A172 (cell line): ENCODE measurements around the gene YARS2. TPM values are rescaled to one million over a fixed set of nuclear protein-coding genes. Genes with fewer than 3 reads are reported as not detected.
"Not testable (repeated sequence)": the region's sequence is repeated elsewhere in the genome, so short reads cannot be mapped to it uniquely, and the experiment has no call there.

Experiments used
- DNase-seq: peaks from one replicate; pipeline ENCODE4 v3.0.0-alpha.2; 2015; ENCODE audit warnings: low spot score
- total RNA-seq: library from RNA; depleted of rRNA; stranded (reverse); fragments of >200 nt; shearing (Covaris generic); gene quantifications from 2 replicates; pipeline ENCODE4 v1.2.3, GENCODE V29; 2014

Gene YARS2
- total RNA-seq, 1 experiment from 2014 or later = 56.6 TPM

DNA sequence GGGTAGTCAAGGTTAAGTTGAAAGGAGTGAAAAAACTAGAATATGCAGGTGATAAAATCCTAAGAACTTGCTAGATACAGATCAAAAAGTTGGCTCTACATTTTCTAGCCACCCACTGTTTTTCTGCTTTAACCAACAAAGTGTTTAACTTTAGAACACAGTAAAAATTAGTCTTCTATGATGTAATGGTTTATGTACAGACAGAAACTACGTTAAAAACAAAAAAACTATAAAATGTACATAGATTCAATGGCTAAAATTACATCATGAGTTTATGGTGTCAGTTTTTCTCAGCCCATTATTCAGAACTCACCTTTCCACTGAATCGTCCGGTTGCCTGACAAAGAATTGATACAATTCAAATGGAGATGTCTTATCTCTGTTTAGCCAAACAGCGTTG is 2.1 kb downstream of the YARS2 start:
- DNase-seq = no peak

- no peak for DNase-seq
Observed at GRCh38 chr12:32743264-32743663, 12.4 kb downstream of the YARS2 start.

DNA sequence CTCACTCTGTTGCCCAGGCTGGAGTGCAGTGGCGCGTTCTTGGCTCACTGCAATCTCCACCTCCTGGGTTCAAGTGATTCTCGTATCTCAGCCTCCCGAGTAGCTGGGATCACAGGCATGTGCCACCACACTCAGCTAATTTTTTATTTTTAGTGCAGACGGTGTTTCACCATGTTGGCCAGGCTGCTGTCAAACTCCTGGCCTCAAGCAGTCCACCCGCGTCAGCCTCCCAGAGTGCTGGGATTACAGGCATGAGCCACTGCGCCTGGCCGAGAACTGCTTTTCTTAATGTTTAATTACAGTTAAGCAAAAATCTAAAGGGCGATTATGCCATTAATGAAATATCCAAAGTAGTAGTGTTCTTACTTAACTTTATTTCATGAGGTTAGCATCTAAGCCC is 13.6 kb downstream of the YARS2 start:
- DNase-seq = no peak

DNA sequence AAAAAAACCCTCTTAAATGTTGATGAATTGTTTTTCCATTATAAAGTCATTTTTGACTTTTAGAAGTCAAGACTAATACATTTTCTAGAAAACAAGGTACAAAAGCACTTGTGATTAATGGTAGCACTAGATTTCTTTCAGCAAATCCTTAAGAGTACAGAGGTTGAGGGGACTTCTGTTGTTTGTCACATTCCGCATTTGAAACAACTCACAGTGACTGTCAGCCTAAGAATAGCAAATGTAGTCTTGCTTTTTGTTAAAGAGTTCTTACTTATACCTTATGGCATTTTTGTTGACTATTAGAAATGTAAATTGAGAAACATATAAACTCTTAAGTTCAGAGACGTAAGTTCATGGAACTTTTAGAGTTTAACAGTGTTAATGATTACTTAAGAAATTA is 16.4 kb downstream of the YARS2 start:
- DNase-seq = no peak

GRCh38 chr12:32737715-32738114 is 18.0 kb downstream of the YARS2 start:
- no peak for DNase-seq

GRCh38 chr12:32736445-32736844 is 19.3 kb downstream of the YARS2 start:
- no peak for DNase-seq

- no peak for DNase-seq
Observed at GRCh38 chr12:32734952-32735351, 20.7 kb downstream of the YARS2 start.

DNA sequence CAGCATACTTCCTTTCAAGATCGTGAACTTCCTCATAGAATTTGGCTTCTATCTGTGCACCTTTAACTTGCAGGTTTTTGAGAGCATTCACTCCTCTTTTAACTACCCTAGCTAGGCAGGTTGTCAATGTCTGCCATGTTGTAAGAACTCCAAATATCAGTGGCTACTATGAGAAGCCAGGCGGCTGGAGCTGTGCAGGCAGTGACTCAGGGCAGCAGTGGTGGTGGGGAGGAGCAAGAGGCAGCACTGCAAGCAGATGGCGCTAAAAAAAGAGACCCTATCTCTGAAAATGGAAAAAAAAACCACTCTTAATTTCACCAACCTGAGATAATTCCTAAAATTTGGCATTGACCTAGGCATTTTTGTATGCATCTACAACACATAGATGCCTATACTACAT is 28.5 kb downstream of the YARS2 start:
- no peak for DNase-seq

GRCh38 chr12:32726286-32726685 is 29.4 kb downstream of the YARS2 start:
- DNase-seq = no peak

DNA sequence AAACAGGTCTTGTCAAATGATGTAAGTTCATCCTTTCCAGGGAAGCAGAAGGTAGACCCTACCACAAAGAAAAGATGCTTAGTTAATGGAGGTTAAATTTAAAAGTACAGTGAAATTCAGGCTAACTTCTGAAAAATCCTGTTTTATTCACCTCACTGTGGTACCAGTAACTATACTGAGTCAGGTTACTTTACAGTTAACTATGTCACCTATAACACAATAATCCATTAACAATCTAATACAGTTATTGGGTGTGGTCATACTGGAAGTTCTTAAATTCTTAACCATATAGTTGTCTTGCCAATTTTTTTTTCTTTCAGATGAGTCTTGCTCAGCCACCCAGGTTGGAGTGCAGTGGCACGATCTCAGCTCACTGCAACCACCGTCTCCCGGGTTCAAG is 30.4 kb downstream of the YARS2 start:
- not testable (repeated sequence) for DNase-seq

DNA sequence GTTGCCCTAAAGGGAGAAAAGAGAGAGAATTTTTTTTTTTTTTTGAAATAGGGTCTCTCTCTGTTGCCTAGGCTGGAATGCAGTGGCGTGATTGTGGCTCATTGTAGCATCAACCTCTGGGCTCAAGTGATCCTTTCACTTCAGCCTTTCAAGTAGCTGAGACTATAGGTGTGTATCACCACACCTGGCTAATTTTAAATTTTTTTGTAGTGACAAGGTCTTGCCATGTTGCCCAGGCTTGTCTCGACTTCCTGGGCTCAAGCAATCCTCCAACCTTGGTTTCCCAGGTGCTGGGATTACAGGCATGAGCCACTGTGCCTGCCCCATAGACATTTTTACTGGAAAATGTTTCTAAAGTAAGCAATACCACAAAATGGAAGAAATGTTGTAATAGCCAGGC is 36.8 kb downstream of the YARS2 start:
- DNase-seq = no peak

GRCh38 chr12:32714772-32715171 is 40.9 kb downstream of the YARS2 start:
- DNase-seq = no peak

DNA sequence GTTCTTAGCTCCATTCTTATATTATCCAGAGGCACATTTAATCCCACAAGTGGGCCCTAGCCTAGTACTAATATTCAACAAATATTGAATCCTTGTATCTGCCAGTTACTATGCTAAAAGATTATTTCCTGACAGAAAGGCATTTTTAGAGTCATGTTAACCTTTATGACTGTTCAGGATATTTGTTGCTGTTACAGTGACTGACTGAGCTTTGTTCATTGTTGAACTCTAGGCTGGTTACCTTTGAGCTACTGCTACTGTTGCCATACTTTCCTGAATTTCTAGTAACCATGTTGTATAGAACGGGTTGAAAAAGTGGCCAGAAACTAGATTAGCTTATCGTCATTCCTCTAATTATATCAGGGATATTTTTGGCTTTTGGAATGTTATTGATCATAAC is 46.8 kb downstream of the YARS2 start:
- DNase-seq = no peak

DNA sequence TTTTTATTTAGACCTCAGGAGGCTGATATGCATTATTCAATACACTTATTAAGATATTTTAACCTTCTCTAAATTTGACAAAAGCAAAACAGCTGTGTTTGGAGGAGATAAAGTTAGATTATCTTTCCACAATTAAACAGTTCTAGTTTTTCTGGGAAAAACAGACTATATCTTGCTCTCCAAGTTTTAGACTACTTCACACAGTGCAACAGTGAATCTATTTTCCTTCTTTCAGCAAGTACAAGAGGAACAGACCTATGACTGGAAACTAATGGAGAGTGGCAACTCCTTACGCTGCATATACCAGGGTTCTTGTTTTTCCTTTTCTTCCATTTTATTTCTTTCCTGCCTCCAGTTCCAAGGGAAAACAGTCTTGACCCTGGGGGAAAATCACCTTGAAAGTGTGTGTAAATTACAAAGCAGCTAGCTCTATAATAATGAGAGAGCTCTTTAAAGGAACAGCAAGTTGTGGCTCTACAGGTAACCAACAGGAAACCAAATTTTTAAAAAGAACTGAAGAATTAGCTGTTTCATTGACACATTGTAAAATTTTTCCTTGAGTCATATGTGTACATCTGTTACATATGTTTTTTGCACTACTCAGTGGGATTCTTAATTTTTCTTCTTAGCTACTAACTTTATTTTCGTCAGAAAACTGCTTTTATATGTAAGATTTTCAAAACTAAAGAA is 49.2 kb downstream of the YARS2 start:
- DNase-seq = no peak

GRCh38 chr12:32705783-32706182 is 49.9 kb downstream of the YARS2 start:
- DNase-seq = no peak

DNA sequence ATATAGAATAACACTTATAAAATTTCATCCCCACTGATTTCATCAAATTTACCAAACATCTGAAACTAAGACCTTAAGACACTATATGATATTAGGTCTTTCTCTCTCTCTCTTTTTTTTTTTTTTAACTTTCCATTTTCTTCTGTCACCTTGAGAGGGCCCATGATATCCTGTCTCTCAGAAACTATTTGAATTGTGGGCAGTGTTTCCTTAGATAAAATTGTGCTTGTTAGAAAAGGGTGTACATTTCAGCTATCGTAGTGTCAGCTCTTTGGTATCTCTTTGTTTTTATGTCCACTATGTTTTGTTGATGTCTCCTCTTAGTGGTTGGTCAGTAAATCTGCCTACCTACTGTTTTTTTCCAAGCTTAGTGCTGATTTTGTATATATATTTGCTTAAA is 52.8 kb downstream of the YARS2 start:
- DNase-seq = no peak

GRCh38 chr12:32702473-32702872 is 53.2 kb downstream of the YARS2 start:
- DNase-seq = no peak

DNA sequence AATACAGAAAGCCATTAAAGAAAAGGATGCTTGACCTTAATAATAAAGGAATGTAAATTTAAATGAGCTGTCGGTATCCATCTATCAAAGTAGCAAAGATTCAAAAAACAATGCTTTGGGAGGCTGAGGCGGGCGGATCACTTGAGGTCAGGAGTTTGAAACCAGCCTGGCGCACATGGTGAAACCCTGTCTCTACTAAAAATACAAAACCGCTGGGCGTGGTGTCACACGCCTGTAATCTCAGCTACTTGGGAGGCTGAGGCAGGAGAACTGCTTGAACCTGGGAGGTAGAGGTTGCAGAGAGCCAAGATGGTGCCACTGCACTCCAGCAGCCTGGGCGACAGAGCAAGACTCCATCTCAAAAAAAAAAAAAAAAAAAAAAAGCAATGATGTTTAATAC is 56.3 kb downstream of the YARS2 start:
- DNase-seq = not testable (repeated sequence)

GRCh38 chr12:32698285-32698684 is 57.4 kb downstream of the YARS2 start:
- DNase-seq = no peak

- no peak for DNase-seq
Observed at GRCh38 chr12:32697445-32697844, 58.3 kb downstream of the YARS2 start.
